Neural progenitor cell (in vitro differentiated cells): Measurements from ENCODE around the gene DEDD. TPM values are rescaled to one million over a fixed set of nuclear protein-coding genes. Genes with fewer than 3 reads are reported as not detected.

Experiments used
- DNase-seq: peaks from one replicate; pipeline ENCODE4 v3.0.0-alpha.2; 2016; ENCODE audit warnings: low spot score
- H2AFZ ChIP-seq: fragments of 200-600 bp; sonication (generic); replicated peaks from 2 replicates; pipeline ENCODE4 v1.6.1; 2016; ENCODE audit warnings: antibody characterized with exemption
- H3F3A ChIP-seq: fragments of 200-600 bp; sonication (generic); 2 replicates; pipeline ENCODE4 v1.6.1; 2016; ENCODE audit warnings: antibody characterized with exemption, low read depth
- H3K27ac ChIP-seq: fragments of 200-600 bp; sonication (generic); 2 replicates; pipeline ENCODE4 v1.5.1; 2016; ENCODE audit warnings: mild to moderate bottlenecking
- H3K27me3 ChIP-seq: fragments of 200-600 bp; sonication (generic); 2 replicates; pipeline ENCODE4 v1.6.1; 2016; ENCODE audit warnings: mild to moderate bottlenecking, moderate library complexity
- H3K36me3 ChIP-seq: fragments of 200-600 bp; sonication (generic); 2 replicates; pipeline ENCODE4 v1.5.1; 2016
- H3K4me1 ChIP-seq: fragments of 200-600 bp; sonication (generic); 2 replicates; pipeline ENCODE4 v1.6.1; 2016; ENCODE audit warnings: mixed run types
- H3K4me2 ChIP-seq: fragments of 200-600 bp; sonication (generic); 2 replicates; pipeline ENCODE4 v1.6.1; 2016
- H3K4me3 ChIP-seq: fragments of 200-600 bp; sonication (generic); 2 replicates; pipeline ENCODE4 v1.5.1; 2016
- H3K79me2 ChIP-seq: fragments of 200-600 bp; sonication (generic); 2 replicates; pipeline ENCODE4 v1.6.1; 2016; ENCODE audit warnings: low read depth
- H3K9ac ChIP-seq: fragments of 200-600 bp; sonication (generic); 2 replicates; pipeline ENCODE4 v1.6.1; 2016
- H3K9me3 ChIP-seq: fragments of 200-600 bp; sonication (generic); 2 replicates; pipeline ENCODE4 v1.5.1; 2016; ENCODE audit warnings: low read depth
- H4K20me1 ChIP-seq: fragments of 200-600 bp; sonication (generic); 2 replicates; pipeline ENCODE4 v1.6.1; 2016; ENCODE audit warnings: low read depth
- H3K27ac Mint-ChIP-seq: 3 replicates; pipeline ENCODE4 v1.8.0; 2021; ENCODE audit warnings: mixed read lengths
- H3K27me3 Mint-ChIP-seq: 2 replicates; pipeline ENCODE4 v1.8.0; 2022; ENCODE audit warnings: low read depth, mild to moderate bottlenecking, inconsistent platforms, moderate library complexity, mixed read lengths; ENCODE audit not compliant: insufficient read depth
- H3K36me3 Mint-ChIP-seq: 3 replicates; pipeline ENCODE4 v1.8.0; 2021; ENCODE audit warnings: mixed read lengths
- H3K4me1 Mint-ChIP-seq: 3 replicates; pipeline ENCODE4 v1.8.0; 2021; ENCODE audit warnings: mixed read lengths
- H3K4me3 Mint-ChIP-seq: 3 replicates; pipeline ENCODE4 v1.8.0; 2021; ENCODE audit warnings: mild to moderate bottlenecking, moderate library complexity, mixed read lengths
- H3K9me3 Mint-ChIP-seq: 3 replicates; pipeline ENCODE4 v1.8.0; 2020; ENCODE audit warnings: mixed read lengths
- CTCF ChIP-seq: fragments of 200-600 bp; sonication (generic); IDR thresholded peaks from 2 replicates; pipeline ENCODE4 v1.5.1; 2017; ENCODE audit warnings: antibody characterized with exemption, mild to moderate bottlenecking
- EZH2 ChIP-seq: fragments of 200-600 bp; sonication (generic); IDR thresholded peaks from 2 replicates; pipeline ENCODE4 v1.6.1; 2017; ENCODE audit warnings: antibody characterized with exemption, mild to moderate bottlenecking, moderate library complexity
- EZH2phosphoT487 ChIP-seq: fragments of 200-600 bp; sonication (generic); IDR thresholded peaks from 2 replicates; pipeline ENCODE4 v1.6.1; 2017; ENCODE audit warnings: antibody characterized with exemption
- total RNA-seq: library from RNA; depleted of rRNA; stranded (reverse); fragments of >200 nt; gene quantifications from 2 replicates; pipeline ENCODE4 v1.2.3, GENCODE V29; 2015; ENCODE audit warnings: low replicate concordance

Gene DEDD
- total RNA-seq, 1 donor from 2014 or later: 29.7 TPM

DNA sequence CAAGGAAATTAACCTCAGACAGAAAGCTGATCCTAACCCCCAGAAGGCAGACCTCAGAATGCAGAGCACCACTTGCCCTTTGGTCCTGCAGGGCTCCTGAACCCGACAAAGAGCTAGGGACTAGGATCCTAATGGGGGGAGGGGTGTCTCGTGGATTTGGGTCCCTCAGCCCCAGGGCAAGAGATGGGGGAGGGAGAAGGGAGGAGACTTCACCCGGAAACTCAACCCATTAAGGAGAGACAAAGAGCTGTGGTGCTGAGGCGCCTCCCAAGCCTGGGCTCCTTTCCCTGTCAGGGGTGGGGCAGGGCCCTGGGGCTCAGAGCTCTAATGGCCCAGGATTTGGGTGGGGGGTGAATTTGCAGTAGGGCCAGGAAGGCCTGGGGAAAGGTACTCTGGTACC is 46.0 kb downstream of the DEDD start:
- Histone ChIP-seq H4K20me1 (no peaks in the 10 kb centered on the region), H3K4me3 (no peak overlapping the region), H3K9ac (no peak overlapping the region), H3K9me3 (no peaks in the 10 kb centered on the region), H3K79me2 (no peaks in the 10 kb centered on the region), H3K27me3 (no peaks in the 10 kb centered on the region), H2AFZ (no peak overlapping the region), H3K27ac (no peak overlapping the region), H3K36me3 (no peaks in the 10 kb centered on the region), H3K4me1 (peaks cover 11% of the 10 kb centered on the region), H3F3A (no peaks in the 10 kb centered on the region), H3K4me2 (no peak overlapping the region)
- Mint-ChIP-seq H3K4me1 (peaks cover 19% of the 10 kb centered on the region), H3K9me3 (no peaks in the 10 kb centered on the region), H3K27ac (peak overlapping the region; percentile 19), H3K27me3 (peaks cover 6% of the 10 kb centered on the region), H3K4me3 (no peak overlapping the region), H3K36me3 (no peaks in the 10 kb centered on the region)
- DNase-seq: no peak
- TF ChIP-seq CTCF: no peak
- TF ChIP-seq EZH2phosphoT487: no peak
- no peak for TF ChIP-seq EZH2

GRCh38 chr1:161085165-161085564 is 47.3 kb downstream of the DEDD start:
- H3K27ac Mint-ChIP-seq: no peak overlapping the region
- no peaks in the 10 kb centered on the region for H3K9me3 ChIP-seq
- no peak overlapping the region for H3K9ac ChIP-seq
- peaks cover 11% of the 10 kb centered on the region for H3K4me1 ChIP-seq
- H4K20me1 ChIP-seq: no peaks in the 10 kb centered on the region
- no peaks in the 10 kb centered on the region for H3K36me3 Mint-ChIP-seq
- no peaks in the 10 kb centered on the region for H3K36me3 ChIP-seq
- peaks cover 21% of the 10 kb centered on the region for H3K4me1 Mint-ChIP-seq
- H3K27ac ChIP-seq: no peak overlapping the region
- no peaks in the 10 kb centered on the region for H3K27me3 ChIP-seq
- peaks cover 8% of the 10 kb centered on the region for H3K27me3 Mint-ChIP-seq
- peak; percentile 25 for DNase-seq
- TF ChIP-seq EZH2phosphoT487 (no peak), EZH2 (no peak), CTCF (no peak)
- H2AFZ ChIP-seq: no peak overlapping the region
- no peak overlapping the region for H3K4me2 ChIP-seq
- H3K79me2 ChIP-seq: no peaks in the 10 kb centered on the region
- no peak overlapping the region for H3K4me3 Mint-ChIP-seq
- no peaks in the 10 kb centered on the region for H3K9me3 Mint-ChIP-seq
- H3K4me3 ChIP-seq: no peak overlapping the region
- no peaks in the 10 kb centered on the region for H3F3A ChIP-seq

DNA sequence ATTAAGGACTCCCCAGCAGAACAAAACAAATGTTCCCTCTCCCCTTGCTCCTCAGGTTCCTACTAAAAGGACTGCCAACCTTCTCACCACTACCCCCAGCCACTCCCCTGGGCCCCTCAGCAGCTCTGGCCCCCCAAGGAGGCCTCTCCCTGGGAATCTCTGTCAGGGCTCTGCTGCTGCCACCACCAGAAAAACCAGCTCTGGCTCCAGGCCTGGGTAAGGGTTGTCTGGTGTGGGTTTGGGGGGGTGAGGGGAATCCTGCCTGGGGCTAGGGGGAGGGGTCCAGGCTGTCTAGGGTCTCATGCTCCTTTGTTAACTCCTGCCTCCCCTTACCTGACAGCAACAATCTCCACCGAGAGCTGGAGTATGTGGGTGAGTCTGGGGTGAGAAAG is 47.9 kb downstream of the DEDD start:
- no peaks in the 10 kb centered on the region for H3K36me3 ChIP-seq
- Mint-ChIP-seq H3K27me3 (peaks cover 13% of the 10 kb centered on the region), H3K36me3 (no peaks in the 10 kb centered on the region), H3K4me1 (peaks cover 21% of the 10 kb centered on the region), H3K27ac (no peak overlapping the region), H3K9me3 (no peaks in the 10 kb centered on the region), H3K4me3 (no peak overlapping the region)
- H3K9ac ChIP-seq: no peak overlapping the region
- H3K27ac ChIP-seq: no peak overlapping the region
- DNase-seq: no peak
- H3K4me1 ChIP-seq: peaks cover 11% of the 10 kb centered on the region
- no peaks in the 10 kb centered on the region for H4K20me1 ChIP-seq
- no peak overlapping the region for H3K4me3 ChIP-seq
- no peak overlapping the region for H2AFZ ChIP-seq
- no peak for TF ChIP-seq CTCF
- TF ChIP-seq EZH2: no peak
- TF ChIP-seq EZH2phosphoT487: no peak
- H3K9me3 ChIP-seq: no peaks in the 10 kb centered on the region
- H3K27me3 ChIP-seq: no peaks in the 10 kb centered on the region
- no peaks in the 10 kb centered on the region for H3F3A ChIP-seq
- H3K4me2 ChIP-seq: no peak overlapping the region
- H3K79me2 ChIP-seq: no peaks in the 10 kb centered on the region
